Limb (tissue), 2 donors: ENCODE data around the gene CEP128.

Source experiments
- DNase-seq, 2 donors: peaks; one replicate each; pipeline ENCODE4 v3.0.0-alpha.2; 2016; ENCODE audit errors: extremely low spot score in 2 of 2

Gene CEP128

DNA sequence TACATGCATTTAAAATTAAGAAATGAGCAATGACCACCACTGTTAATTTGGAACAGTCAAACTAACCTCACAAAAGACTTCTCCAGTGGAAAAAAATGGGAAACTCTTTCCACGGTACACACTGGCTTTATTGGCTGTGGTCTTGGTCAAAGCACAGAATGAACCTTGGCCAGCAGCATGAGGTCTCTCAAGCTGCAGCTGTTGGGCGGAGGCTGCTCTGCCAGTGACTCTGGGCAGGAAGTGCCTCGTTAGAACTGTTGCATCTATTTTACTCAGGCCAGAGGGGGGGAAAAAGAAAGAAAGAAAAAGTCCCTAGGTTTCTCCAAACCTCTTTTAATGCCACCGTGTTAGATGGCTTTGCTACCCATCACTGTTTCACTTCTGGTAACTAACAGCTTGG lies 450.4 kb downstream of the CEP128 start:
- peak in 1 of 2 donors; percentile 48 for DNase-seq

- no peak for DNase-seq
Observed at GRCh38 chr14:80489513-80489912, 452.0 kb downstream of the CEP128 start.

DNA sequence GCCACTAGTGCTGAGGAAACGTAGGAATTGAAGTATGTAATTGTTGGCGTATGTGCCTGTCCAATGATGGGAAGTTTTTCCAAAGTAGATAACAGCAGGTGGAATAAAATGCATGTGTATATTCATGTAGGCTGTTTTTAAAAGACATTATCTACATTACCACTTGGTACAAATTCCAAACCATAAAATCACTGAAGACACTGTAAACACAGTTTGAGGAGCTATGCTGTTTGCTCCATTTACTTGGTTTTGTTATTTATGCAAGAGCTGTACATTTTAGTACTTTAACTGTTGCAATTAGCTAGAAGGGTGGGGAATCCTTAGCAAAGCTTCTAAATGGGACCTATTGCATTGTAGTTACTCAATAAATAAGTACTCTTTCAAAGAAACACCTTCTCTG lies 455.8 kb downstream of the CEP128 start:
- no peak for DNase-seq

- no peak for DNase-seq
Observed at GRCh38 chr14:80483331-80483730, 458.2 kb downstream of the CEP128 start.

- no peak for DNase-seq
Observed at GRCh38 chr14:80477388-80478160, 464.0 kb downstream of the CEP128 start.

GRCh38 chr14:80475074-80475473 lies 466.5 kb downstream of the CEP128 start:
- DNase-seq, result no peak

DNA sequence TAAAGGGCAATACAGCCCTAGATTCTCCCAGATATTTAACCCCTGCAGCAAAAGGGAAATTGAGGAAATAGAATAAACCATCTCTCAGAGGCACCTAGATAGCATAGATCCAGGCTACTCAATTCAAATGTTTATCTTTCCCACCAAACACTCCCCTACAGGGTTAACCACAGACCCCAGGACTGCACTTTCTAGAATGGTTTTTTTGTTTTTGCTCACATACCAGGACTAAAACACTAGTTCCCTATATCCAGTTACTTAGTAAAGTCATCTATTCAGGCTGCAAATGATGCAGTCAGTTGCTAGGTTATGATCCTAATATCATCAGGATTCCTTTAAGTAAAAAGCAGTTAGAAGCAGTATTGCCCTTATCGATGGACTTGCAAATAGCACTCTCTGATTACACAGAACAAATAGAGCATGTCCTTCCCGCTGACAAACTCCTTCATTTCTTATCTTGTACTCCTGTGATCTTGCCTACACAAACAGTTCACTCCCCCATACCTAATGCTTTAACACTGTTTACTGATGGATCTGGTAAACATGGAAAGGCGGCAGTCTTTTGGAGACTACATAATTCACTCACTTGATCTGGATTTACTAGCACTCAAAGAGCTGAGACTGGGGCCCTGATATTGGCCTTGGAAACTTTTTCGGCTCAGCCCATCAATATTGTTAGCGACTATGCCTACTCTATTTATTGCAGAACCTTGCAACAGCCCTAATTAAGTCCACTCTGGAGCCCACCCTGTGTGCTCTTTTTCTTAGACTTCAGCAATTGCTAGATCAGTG lies 473.0 kb downstream of the CEP128 start:
- DNase-seq, result no peak

- DNase-seq, result no peak
Observed at GRCh38 chr14:80465546-80466220, 475.9 kb downstream of the CEP128 start.

- DNase-seq, result no peak
Observed at GRCh38 chr14:80464531-80465149, 476.9 kb downstream of the CEP128 start.

DNA sequence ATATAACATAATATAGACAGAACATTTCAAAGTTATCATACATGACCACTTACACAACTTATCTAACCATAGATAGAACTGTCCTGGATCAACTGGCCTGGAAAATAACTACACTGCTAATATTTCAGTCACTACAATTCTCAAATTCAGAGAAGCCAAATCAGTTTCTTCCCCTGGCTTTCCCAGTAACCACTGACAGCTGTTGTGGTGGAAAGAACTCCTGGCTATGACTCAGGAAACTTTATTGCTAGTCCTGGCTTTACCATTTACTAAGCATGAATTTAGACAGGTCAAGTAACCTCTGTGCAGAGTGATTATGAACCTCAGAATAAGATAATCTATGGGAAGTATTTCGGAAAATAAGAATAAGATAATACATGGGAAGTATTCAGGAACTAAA lies 485.3 kb downstream of the CEP128 start:
- DNase-seq, result no peak

DNA sequence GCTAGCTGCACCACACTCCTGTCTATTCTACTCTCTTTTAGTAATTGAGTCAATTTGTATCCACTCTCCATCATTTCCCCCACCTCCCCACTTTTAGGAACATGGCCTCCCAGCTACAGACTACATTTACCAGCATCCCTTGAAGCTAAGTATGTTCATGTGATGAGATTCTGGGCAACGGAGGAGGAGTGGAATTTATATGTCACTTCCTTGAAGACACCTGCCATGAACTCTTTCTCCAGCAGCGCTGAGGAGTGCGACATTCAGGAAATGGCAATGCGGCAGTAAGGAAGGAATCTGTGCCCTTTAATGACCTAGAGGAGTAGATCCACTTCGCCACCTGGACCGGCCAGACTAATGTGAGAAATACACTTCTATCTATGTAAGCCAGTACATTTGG lies 486.5 kb downstream of the CEP128 start:
- DNase-seq, result no peak

- no peak for DNase-seq
Observed at GRCh38 chr14:80448267-80448666, 493.3 kb downstream of the CEP128 start.

DNA sequence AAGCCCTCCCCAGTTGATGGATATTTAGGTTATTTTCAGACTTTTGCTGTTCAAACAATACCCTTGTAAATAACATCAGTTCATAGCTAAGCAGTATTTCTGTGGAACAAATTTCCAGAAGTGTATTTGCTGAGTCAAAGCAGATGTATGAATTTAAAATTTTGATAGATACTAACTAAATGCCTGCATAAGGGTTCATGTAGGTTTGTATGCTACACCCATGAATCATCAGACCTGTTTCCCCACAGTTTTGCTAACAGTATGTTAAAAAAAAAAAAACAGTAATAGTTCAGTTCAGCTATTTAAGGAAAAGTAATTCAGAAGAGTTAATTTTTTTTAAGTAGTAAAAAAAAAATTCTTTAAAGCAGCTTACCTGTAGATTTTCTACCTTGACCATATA lies 494.1 kb downstream of the CEP128 start:
- no peak for DNase-seq
